22Rv1 (cell line): Measurements from ENCODE around the gene USH2A.

Experiments
- H3K27ac ChIP-seq: fragments of 450-650 bp; 2 replicates; pipeline ENCODE4 v1.5.1; 2017
- ZFX ChIP-seq: fragments of 450-650 bp; IDR thresholded peaks from 2 replicates; pipeline ENCODE4 v1.6.1; 2017; ENCODE audit warnings: antibody characterized with exemption, borderline replicate concordance
- TF ChIP-seq, protein P1 (sequence below): fragments of 450-650 bp; IDR thresholded peaks from 2 replicates; pipeline ENCODE4 v1.5.1; 2017; ENCODE audit warnings: mild to moderate bottlenecking

Gene USH2A

DNA sequence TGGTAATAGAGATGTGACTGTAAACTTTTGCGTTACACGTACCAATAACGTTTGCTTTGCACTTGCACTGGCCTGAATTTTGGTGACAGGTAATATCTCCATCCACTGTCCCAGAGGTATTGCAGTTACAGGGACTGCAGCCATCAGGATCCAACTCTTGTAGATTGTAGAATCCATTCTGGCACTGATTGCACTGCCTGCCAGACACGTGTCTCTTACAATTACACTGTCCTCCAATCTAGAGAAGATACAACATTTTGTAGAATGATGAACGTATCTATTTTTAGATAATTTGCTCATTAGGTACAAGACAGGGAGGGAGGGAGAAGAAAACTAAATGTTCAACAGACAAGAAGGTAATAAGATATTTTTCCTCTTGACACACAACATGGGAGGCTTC lies 172.4 kb downstream of the USH2A start:
- TF ChIP-seq, protein P1, sequence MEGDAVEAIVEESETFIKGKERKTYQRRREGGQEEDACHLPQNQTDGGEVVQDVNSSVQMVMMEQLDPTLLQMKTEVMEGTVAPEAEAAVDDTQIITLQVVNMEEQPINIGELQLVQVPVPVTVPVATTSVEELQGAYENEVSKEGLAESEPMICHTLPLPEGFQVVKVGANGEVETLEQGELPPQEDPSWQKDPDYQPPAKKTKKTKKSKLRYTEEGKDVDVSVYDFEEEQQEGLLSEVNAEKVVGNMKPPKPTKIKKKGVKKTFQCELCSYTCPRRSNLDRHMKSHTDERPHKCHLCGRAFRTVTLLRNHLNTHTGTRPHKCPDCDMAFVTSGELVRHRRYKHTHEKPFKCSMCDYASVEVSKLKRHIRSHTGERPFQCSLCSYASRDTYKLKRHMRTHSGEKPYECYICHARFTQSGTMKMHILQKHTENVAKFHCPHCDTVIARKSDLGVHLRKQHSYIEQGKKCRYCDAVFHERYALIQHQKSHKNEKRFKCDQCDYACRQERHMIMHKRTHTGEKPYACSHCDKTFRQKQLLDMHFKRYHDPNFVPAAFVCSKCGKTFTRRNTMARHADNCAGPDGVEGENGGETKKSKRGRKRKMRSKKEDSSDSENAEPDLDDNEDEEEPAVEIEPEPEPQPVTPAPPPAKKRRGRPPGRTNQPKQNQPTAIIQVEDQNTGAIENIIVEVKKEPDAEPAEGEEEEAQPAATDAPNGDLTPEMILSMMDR, result no peak
- TF ChIP-seq ZFX, result no peak

DNA sequence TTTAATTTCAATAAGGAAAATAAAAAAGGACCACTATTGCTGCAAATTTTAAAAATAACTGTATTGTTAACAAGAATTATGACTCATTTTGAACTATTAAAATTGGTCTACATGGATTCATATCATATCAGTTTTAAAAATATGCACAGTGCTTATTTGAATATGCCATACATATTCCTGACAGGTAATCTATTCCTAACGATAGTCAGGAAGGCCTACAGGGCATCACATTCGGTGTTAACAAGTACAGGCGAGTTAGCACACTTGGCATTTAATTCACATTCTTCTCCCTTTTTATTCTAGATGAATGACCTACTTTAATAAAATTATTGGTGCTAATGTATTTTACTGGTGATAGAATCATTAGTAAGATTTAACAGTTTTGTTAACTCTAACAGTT lies 174.6 kb downstream of the USH2A start:
- H3K27ac ChIP-seq, result no peak overlapping the region
- TF ChIP-seq, protein P1, result no peak
- TF ChIP-seq ZFX, result no peak

More for the DNA sequence above, 172.4 kb downstream of the USH2A start:
- H3K27ac ChIP-seq, result no peak overlapping the region

DNA sequence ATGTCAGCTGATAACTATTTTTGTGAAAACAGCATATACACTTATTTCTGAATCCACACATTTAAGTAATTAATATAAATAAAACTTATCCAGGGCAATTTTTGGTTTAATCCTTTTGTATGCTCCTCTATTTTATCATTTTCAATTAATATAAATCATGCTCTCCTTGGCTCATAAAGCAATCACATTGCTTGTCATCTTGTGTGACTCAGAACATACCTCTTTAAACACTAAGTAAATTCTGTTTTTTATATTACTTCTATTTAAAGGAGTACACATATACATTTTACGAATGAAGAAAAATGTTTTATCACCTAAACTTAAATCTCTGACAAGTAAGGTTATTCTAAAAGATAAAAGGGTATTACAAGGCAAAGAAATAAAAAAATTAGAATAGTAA lies 175.3 kb downstream of the USH2A start:
- no peak for TF ChIP-seq ZFX
- TF ChIP-seq, protein P1, result no peak
- H3K27ac ChIP-seq, result no peak overlapping the region

DNA sequence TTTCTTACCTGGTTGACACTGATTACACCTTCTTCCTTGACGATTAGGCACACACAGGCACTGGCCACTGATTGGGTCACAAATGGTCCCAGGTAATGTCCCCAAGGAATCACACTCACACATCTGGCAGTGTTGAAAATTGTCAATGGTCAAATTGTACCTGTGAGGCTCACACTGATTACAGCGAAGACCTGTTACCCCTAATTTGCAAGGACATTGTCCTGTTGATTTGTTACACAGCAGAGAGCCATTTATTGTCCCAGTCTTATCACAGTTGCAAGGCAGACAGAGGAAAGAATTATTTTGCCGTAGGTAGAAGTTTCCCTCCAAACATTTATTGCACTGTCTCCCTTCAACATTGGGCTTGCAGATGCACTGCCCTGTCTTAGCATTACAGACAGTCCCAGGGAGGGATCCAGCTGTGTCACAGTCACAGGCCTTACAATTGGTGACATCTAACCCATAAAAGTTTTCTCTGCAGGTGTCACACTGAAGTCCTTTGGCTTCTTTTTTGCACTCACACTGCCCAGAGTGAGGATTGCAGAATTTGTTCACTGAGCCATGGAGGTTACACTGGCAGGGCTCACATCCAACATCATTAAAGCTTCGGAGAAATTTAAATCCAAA lies 176.6 kb downstream of the USH2A start:
- no peak for TF ChIP-seq ZFX
- TF ChIP-seq, protein P1, result no peak
- H3K27ac ChIP-seq, result no peak overlapping the region

DNA sequence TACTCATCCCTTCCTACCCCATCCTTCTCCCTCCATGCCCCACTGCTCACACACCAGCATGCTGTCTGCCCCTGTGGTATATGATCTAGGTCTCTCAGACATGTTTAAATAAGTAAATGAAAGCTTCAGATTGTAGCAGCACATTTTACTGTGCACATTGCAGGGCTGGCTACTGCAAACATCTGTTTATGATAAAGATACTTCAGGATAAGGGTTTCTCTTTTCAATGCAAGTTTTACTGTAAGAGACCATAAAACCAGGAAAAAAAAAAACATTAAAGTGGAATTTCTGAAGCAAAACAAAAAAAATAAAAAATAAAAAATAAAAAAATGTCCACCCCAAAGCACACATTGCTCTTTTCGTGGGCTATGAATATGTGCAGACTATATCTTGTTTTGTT lies 184.4 kb downstream of the USH2A start:
- H3K27ac ChIP-seq, result no peak overlapping the region
- no peak for TF ChIP-seq ZFX
- TF ChIP-seq, protein P1, result no peak

DNA sequence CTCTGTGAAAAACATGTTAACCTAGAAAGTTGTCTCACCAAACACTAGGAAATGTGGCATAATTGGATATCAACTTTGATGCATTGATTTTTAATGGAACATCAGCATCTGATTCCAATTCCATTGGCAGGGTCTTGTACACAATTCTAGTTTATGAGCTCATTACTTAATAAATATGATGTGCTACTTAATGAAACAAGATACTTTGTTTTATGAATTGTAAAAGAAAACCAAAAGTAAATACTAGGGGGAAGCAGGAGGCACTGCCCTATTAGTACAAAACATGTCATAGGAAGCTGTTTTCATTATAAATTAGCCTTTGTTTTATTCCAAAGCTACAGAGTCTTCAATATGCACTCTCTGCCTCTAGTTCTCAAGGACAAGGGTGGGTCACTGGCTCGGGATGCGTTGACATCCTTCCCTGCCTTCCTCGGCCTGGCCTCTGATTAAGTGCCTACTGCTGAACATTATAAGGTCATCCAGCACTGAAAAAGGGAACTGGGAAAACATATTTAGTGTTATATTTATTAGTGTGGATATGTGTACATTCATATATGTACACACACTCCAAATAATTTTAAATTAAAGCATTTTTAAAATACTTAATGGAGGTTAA lies 185.2 kb downstream of the USH2A start:
- TF ChIP-seq ZFX, result no peak
- TF ChIP-seq, protein P1, result no peak
- no peak overlapping the region for H3K27ac ChIP-seq

DNA sequence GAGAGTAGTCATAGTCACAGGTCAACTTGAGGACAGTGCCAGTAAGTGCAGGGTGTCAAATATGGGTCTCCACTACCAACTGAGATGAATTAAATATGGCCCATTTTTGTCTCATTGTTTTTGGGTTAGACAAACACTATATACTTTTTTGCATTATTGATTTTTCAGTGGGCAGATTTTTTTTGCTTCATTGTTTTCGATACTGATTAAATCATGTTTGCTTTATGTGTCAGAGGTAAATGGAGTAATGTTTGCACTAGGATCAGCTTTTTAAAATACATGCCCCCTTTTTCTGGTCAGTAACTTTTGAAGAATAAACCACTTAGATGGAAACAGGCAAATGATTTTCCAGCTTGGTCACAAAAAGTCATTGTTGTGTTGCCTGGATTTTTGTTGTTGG lies 199.0 kb downstream of the USH2A start:
- TF ChIP-seq, protein P1, result no peak
- no peak for TF ChIP-seq ZFX
- peak overlapping the region; percentile 73 for H3K27ac ChIP-seq
